LoVo (cell line): ENCODE measurements around the gene ASIP.
A peak's percentile ranks its signal among the peaks of the same experiment; 100 is the strongest.
"Not testable (repeated sequence)": the region's sequence is repeated elsewhere in the genome, so short reads cannot be mapped to it uniquely, and the experiment has no call there.

Source experiments
- DNase-seq: peaks from one replicate; pipeline ENCODE4 v3.0.0-alpha.2; 2016; ENCODE audit warnings: low spot score

Gene ASIP

GRCh38 chr20:34242879-34243278, 1.7 kb downstream of the ASIP start:
- DNase-seq, result no peak

GRCh38 chr20:34243377-34243776, 2.2 kb downstream of the ASIP start:
- DNase-seq, result no peak

- DNase-seq, result no peak
Observed at GRCh38 chr20:34246126-34246626, 5.0 kb downstream of the ASIP start.

- DNase-seq, result no peak
Observed at GRCh38 chr20:34249291-34249690, 8.1 kb downstream of the ASIP start.

GRCh38 chr20:34250005-34250404, 8.8 kb downstream of the ASIP start:
- DNase-seq, result no peak

GRCh38 chr20:34251619-34252018, 10.4 kb downstream of the ASIP start:
- no peak for DNase-seq

GRCh38 chr20:34252431-34253086, 11.3 kb downstream of the ASIP start:
- DNase-seq, result not testable (repeated sequence)

GRCh38 chr20:34254979-34255378, 13.8 kb downstream of the ASIP start:
- DNase-seq, result no peak

- DNase-seq, result no peak
Observed at GRCh38 chr20:34256629-34257124, 15.5 kb downstream of the ASIP start.

- no peak for DNase-seq
Observed at GRCh38 chr20:34260208-34260942, 19.2 kb downstream of the ASIP start.

GRCh38 chr20:34262488-34263288, 21.5 kb downstream of the ASIP start:
- DNase-seq, result no peak

GRCh38 chr20:34263468-34263867, 22.2 kb downstream of the ASIP start:
- DNase-seq, result not testable (repeated sequence)

GRCh38 chr20:34264141-34264540, 22.9 kb downstream of the ASIP start:
- DNase-seq, result no peak

GRCh38 chr20:34268145-34268544, 26.9 kb downstream of the ASIP start:
- DNase-seq, result no peak

- DNase-seq, result no peak
Observed at GRCh38 chr20:34268851-34269636, 27.8 kb downstream of the ASIP start.

- no peak for DNase-seq
Observed at GRCh38 chr20:34269996-34270627, 28.9 kb downstream of the ASIP start.

GRCh38 chr20:34271956-34272355, 30.7 kb downstream of the ASIP start:
- DNase-seq, result peak; percentile 14

- no peak for DNase-seq
Observed at GRCh38 chr20:34274694-34275093, 33.5 kb downstream of the ASIP start.

- DNase-seq, result no peak
Observed at GRCh38 chr20:34281177-34281576, 40.0 kb downstream of the ASIP start.

GRCh38 chr20:34282041-34282440, 40.8 kb downstream of the ASIP start:
- DNase-seq, result no peak

GRCh38 chr20:34283844-34284243, 42.6 kb downstream of the ASIP start:
- no peak for DNase-seq
